Measurements from ENCODE around the gene B4GALNT4.
A peak's percentile ranks its signal among the peaks of the same experiment; 100 is the strongest.
"Not testable (repeated sequence)": the region's sequence is repeated elsewhere in the genome, so short reads cannot be mapped to it uniquely, and the experiment has no call there.

The B4GALNT4 gene

DNA sequence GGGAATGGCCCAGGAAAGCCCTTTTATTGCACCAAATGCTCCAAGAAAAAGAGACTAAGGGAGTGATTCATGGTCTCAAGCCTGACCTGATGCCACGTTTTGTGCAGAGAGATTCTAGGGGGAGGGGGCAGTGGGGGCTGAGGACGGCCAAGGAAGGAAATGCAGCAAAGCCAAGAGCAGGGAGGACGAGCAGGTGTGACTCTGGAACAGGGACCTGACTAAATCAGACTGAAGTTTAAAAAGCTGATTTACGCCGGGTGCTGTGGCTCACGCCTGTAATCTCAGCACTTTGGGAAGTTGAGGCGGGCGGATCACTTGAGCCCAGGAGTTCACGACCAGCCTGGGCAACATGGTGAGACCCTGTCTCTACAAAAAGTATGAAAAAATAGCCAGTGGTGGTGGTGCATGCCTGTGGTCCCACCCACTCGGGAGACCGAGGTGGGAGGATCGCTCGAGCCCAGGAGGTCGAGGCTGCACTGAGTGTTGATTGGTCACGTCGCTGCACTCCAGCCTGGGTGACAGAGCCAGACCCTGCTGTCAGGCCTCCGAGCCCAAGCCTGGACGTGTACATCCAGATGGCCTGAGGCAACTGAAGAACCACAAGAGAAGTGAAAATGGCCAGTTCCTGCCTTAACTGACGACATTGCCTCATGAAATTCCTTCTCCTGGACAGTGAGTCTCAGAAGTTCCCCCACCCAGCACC, 37.8 kb upstream of the B4GALNT4 start:
- TF ChIP-seq, protein P1, sequence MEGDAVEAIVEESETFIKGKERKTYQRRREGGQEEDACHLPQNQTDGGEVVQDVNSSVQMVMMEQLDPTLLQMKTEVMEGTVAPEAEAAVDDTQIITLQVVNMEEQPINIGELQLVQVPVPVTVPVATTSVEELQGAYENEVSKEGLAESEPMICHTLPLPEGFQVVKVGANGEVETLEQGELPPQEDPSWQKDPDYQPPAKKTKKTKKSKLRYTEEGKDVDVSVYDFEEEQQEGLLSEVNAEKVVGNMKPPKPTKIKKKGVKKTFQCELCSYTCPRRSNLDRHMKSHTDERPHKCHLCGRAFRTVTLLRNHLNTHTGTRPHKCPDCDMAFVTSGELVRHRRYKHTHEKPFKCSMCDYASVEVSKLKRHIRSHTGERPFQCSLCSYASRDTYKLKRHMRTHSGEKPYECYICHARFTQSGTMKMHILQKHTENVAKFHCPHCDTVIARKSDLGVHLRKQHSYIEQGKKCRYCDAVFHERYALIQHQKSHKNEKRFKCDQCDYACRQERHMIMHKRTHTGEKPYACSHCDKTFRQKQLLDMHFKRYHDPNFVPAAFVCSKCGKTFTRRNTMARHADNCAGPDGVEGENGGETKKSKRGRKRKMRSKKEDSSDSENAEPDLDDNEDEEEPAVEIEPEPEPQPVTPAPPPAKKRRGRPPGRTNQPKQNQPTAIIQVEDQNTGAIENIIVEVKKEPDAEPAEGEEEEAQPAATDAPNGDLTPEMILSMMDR (conservative IDR thresholded peaks at IDR 0.05; ENCODE audit: low read depth, low read length), result no peak
- no peak overlapping the region for H3K27ac ChIP-seq
- no peak overlapping the region for H3K4me3 ChIP-seq (IDR thresholded peaks at IDR 0.05; ENCODE audit: insufficient read depth, low read depth, low read length)
- H3K9ac ChIP-seq, result no peak overlapping the region
- peaks cover 79% of the 10 kb centered on the region for H3K27me3 ChIP-seq (ENCODE audit: insufficient read depth, low read depth)
- H4K20me1 ChIP-seq (ENCODE audit: insufficient read depth), result no peaks in the 10 kb centered on the region
- H3K4me2 ChIP-seq, result peak overlapping the region; percentile 52
- H3K36me3 ChIP-seq (ENCODE audit: insufficient read depth), result no peaks in the 10 kb centered on the region
- H2AFZ ChIP-seq (ENCODE audit: low read depth), result no peak overlapping the region
- peaks cover 38% of the 10 kb centered on the region for H3K4me1 ChIP-seq (ENCODE audit: low read depth, poor library complexity, severe bottlenecking)
- H3K79me2 ChIP-seq (ENCODE audit: insufficient read depth, low read depth), result no peaks in the 10 kb centered on the region

DNA sequence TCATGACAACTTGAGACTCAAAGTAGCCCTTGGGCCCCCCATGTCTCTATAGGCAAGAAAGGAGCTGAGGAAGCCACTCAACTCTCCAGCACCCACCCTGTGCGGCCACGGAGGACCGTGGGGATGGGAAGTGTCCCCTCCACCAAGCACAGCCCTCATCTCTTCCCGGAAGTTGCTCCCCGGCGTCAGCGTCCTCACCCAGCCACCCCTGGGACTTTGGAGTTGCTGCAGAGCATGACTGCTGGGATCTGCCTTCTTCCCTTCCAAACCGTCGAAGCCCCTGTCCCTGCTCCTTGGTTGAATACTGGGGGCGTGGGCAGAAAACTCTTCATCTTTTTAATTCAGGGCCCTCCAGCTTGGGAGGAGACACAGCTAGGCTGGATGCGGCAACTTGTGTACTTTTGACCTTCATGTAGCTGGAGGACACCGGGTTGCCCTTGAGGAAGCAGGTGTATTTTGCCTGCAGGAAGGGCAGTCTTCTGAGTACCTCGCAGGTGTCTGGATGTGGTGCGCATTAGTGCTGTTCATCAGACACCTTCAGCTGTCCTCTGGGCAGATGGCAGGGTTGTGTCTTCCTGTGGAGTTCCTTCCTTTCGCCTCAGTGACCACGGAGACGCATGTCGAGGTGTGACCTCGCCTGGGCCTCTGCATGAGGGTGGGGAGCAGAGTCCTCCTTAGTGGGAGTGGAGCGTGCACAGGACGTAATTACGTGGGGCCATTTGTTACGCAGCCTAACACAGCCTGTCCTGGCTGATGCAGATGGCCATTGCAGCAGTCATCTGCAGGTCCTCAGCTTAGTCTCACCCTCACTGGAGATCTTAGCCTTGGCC, 36.4 kb upstream of the B4GALNT4 start:
- no peak overlapping the region for H3K4me3 ChIP-seq (IDR thresholded peaks at IDR 0.05; ENCODE audit: insufficient read depth, low read depth, low read length)

DNA sequence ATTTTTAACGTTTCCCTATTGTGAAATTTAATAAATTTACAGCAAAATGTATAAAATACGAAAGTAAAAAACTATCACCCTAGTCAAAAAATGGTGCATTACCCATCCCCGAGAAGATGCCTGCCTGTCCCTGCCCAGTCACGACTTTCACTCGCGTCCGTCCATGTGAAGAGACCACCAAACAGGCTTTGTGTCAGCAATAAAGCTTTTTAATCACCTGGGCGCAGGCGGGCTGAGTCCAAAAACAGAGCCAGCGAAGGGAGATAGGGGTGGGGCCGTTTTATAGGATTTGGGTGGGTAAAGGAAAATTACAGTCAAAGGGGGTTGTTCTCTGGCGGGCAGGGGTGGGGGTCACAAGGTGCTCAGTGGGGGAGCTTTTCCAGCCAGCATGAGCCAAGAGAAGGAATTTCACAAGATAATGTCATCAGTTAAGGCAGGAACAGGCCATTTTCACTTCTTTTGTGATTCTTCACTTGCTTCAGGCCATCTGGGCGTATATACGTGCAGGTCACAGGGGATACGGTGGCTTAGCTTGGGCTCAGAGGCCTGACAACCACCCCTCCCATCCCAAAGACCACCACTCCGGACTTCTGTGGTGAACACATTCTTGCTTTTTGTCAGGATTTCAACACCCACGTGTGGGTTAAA, 35.6 kb upstream of the B4GALNT4 start:
- H3K9ac ChIP-seq; H2AFZ ChIP-seq (ENCODE audit: low read depth); H3K4me3 ChIP-seq (IDR thresholded peaks at IDR 0.05; ENCODE audit: insufficient read depth, low read depth, low read length); H3K79me2 ChIP-seq (ENCODE audit: insufficient read depth, low read depth); H4K20me1 ChIP-seq (ENCODE audit: insufficient read depth); H3K36me3 ChIP-seq (ENCODE audit: insufficient read depth); H3K27ac ChIP-seq; H3K4me2 ChIP-seq: not testable (repeated sequence)
- Histone ChIP-seq H3K27me3 (ENCODE audit: insufficient read depth, low read depth) (peaks cover 82% of the 10 kb centered on the region), H3K4me1 (ENCODE audit: low read depth, poor library complexity, severe bottlenecking) (peaks cover 28% of the 10 kb centered on the region)

More for the DNA sequence above, 36.4 kb upstream of the B4GALNT4 start:
- Histone ChIP-seq H3K36me3 (ENCODE audit: insufficient read depth) (no peaks in the 10 kb centered on the region), H3K4me2 (no peak overlapping the region), H3K9ac (no peak overlapping the region), H3K27ac (no peak overlapping the region), H3K4me1 (ENCODE audit: low read depth, poor library complexity, severe bottlenecking) (peaks cover 28% of the 10 kb centered on the region), H3K79me2 (ENCODE audit: insufficient read depth, low read depth) (no peaks in the 10 kb centered on the region), H3K27me3 (ENCODE audit: insufficient read depth, low read depth) (peaks cover 81% of the 10 kb centered on the region), H4K20me1 (ENCODE audit: insufficient read depth) (no peaks in the 10 kb centered on the region), H2AFZ (ENCODE audit: low read depth) (no peak overlapping the region)
- TF ChIP-seq, protein P1 (conservative IDR thresholded peaks at IDR 0.05; ENCODE audit: low read depth, low read length), result no peak

DNA sequence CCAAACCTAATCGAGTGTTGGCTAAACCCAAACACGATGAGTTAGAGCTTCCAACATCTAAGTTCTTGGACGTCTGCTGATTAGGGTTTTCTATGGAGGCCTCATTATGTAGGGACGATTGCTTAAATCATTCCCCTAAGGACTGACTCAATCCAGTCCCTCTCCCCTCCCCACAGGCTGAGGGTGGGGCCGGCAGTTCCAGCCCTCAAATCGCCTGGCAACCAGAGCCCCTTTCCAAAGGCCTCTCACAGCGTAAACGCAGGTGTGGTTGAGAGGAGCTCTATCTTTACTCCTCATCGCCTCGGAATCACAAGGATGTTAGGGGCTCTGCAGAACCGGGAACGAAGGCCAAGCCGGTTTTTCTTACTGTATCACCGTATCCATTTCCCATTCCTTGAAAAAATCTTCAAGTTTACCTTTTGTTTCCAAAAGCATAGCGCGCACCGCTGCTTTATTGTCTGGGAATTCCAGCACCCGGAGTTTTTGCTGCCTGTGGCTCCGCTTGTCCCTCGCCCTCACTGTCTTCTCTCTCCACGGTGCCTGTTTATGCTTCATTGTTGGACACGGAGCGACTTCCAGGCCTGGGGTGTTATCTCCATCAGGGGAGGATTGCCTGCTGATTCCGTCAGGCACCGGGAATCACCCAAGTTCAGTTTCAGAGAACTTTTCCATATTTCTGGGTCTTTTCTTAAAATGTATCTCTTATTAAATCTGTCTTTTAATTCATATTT, 34.9 kb upstream of the B4GALNT4 start:
- Histone ChIP-seq H3K79me2 (ENCODE audit: insufficient read depth, low read depth) (no peaks in the 10 kb centered on the region), H3K27ac (no peak overlapping the region), H3K27me3 (ENCODE audit: insufficient read depth, low read depth) (peaks cover 83% of the 10 kb centered on the region), H3K4me2 (no peak overlapping the region), H2AFZ (ENCODE audit: low read depth) (no peak overlapping the region), H3K36me3 (ENCODE audit: insufficient read depth) (no peaks in the 10 kb centered on the region), H4K20me1 (ENCODE audit: insufficient read depth) (no peaks in the 10 kb centered on the region), H3K9ac (no peak overlapping the region), H3K4me1 (ENCODE audit: low read depth, poor library complexity, severe bottlenecking) (peaks cover 26% of the 10 kb centered on the region), H3K4me3 (IDR thresholded peaks at IDR 0.05; ENCODE audit: insufficient read depth, low read depth, low read length) (no peak overlapping the region)
- TF ChIP-seq, protein P1 (conservative IDR thresholded peaks at IDR 0.05; ENCODE audit: low read depth, low read length), result no peak
